GM12892 (cell line): ENCODE measurements around the gene TF.

Experiments used
- DNase-seq: peaks from one replicate; pipeline ENCODE4 v3.0.0; 2011; ENCODE audit not compliant: insufficient read length
- FAIRE-seq: peaks from 2 replicates; lab custom pipeline; 2011; peaks lifted over from hg19 to GRCh38; lab: Jason Lieb, UNC
- POLR2A ChIP-seq: IDR thresholded peaks from 2 replicates; pipeline ENCODE4 v1.6.1; 2011; ENCODE audit warnings: low read depth, low read length, control low read depth
- POLR2AphosphoS5 ChIP-seq: IDR thresholded peaks from 2 replicates; pipeline ENCODE4 v1.6.1; 2011; ENCODE audit warnings: low read depth, low read length, control low read depth
- TAF1 ChIP-seq: IDR thresholded peaks from 2 replicates; pipeline ENCODE4 v1.6.1; 2011; ENCODE audit warnings: low read depth, mild to moderate bottlenecking, control low read depth, low read length, borderline replicate concordance

TF gene

DNA sequence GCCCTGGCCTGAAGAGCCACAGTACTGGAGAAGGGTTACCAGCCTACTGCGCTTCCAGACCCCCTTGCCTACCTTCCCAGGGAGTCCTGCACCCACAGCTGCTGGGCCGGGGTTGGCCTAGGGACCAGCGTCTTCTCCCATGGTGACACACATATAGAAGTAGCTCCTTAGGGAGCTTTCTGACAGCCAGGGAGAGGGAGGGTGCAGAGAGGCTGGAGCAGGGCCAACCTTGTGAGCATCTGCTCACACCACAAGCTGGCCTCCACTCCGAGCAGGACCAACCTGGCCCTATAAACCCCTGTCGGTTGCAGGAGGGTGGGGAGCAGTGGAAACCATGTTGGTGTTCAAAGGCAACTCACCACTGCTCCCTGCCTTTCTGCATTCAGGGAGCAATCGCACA lies 94.6 kb downstream of the TF start:
- no peak for TF ChIP-seq TAF1
- TF ChIP-seq POLR2A, result no peak
- no peak for TF ChIP-seq POLR2AphosphoS5
- no peak for FAIRE-seq
- DNase-seq, result no peak

DNA sequence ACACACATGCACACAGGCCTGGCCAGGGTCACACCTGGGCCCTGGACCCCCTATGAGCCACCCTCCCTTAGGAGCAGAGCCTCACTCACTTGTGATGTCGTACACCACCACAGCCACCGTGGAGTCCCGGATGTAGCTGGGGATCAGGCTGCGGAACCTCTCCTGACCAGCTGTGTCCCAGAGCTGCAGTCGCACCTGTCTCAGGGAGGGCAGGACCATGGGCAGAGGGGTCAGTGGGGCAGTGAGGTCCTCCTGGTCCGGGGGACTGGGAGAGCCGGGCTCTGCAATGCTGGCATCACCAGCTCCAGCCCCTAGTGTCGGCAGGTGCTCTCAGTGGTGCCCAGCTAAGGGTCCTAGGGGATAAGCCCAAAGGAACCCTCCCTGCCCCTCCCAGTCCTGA lies 95.0 kb downstream of the TF start:
- DNase-seq, result no peak
- TF ChIP-seq POLR2AphosphoS5 (no peak), TAF1 (no peak), POLR2A (no peak)
- no peak for FAIRE-seq

DNA sequence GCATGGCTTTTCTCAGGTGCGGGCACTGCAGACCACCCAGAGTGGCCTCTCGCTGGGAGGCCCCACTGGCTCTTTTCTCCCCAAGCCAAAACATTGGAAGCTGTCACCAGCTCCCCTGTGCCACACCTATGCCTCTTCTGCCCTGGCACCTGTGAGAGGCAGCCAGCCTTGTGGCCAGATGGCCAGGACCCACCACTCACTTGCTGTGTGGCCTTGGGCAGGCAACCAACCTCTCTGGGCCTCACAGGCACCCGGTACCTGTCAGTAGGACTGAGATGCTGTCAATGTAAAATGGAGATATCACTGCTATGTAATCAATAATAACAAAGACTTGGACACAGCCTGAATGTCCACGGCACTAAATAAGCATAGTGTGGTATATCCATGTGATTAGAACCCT lies 96.0 kb downstream of the TF start:
- FAIRE-seq (no peak), DNase-seq (no peak)

DNA sequence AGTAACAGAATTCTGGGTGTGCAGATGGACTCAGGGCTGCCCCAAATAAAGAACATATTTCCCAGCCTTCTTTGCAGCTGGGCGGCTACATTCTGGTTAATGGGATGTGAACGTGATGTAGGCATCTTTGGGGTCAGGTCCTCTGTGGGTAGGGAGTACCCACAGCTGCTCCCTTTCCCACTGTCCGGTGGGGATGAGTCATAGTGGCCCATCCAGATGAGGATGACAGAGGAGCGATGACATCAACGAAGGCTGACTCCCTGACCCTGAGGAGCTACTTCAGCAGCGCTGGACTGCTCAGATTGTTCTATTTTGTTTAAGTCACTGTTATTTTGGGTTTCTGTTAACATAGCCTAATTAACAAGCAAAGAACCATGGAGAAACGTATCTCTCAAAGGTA lies 97.4 kb downstream of the TF start:
- TF ChIP-seq TAF1, result no peak
- TF ChIP-seq POLR2A, result no peak
- TF ChIP-seq POLR2AphosphoS5, result no peak
- DNase-seq (no peak), FAIRE-seq (no peak)

More for the DNA sequence above, 96.0 kb downstream of the TF start:
- TF ChIP-seq POLR2AphosphoS5 (no peak), TAF1 (no peak), POLR2A (no peak)

DNA sequence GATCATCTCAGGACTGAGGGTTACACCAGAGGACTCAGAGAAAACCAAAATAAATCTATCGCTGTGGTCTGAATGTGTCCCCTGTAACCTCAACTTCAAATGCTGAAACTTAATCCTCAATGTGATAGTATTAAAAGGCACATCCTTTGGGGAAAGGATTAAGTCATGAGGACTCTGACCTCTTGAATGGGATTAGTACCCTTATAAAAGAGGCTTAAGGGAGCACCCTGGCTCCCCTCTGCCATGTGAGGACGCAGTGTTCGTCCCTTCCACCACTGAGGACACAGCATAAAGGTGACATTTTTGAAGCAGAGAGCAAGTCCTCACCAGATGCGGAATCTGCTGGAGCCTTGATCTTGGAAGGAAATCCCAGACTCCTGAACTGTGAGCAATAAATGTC lies 98.9 kb downstream of the TF start:
- FAIRE-seq (no peak), DNase-seq (no peak)
- TF ChIP-seq POLR2AphosphoS5, result no peak
- TF ChIP-seq TAF1, result no peak
- no peak for TF ChIP-seq POLR2A
